ENCODE data around the gene KCTD3.

GRCh38 chr1:215635827-215636226, 68.7 kb downstream of the KCTD3 start:
- TF ChIP-seq POLR2A (IDR thresholded peaks at IDR 0.05) (no peak), CTCF (IDR thresholded peaks at IDR 0.05) (no peak), POLR2AphosphoS5 (IDR thresholded peaks at IDR 0.05) (no peak)
